M059J (cell line): ENCODE results near the gene CRK. TPM values are rescaled to one million over a fixed set of nuclear protein-coding genes. Genes with fewer than 3 reads are reported as not detected.
"Not testable (repeated sequence)": the region's sequence is repeated elsewhere in the genome, so short reads cannot be mapped to it uniquely, and the experiment has no call there.

Experiments
- DNase-seq: peaks from one replicate; pipeline ENCODE4 v3.0.0-alpha.2; 2012; ENCODE audit warnings: low read depth
- total RNA-seq: library from RNA; depleted of rRNA; stranded (reverse); fragments of >200 nt; shearing (Covaris generic); gene quantifications from 2 replicates; pipeline ENCODE4 v1.2.3, GENCODE V29; 2014

Gene CRK
- total RNA-seq, 1 experiment from 2014 or later = 59.6 TPM

- no peak for DNase-seq
Observed at GRCh38 chr17:1467898-1468492, 12.0 kb upstream of the CRK start.

DNA sequence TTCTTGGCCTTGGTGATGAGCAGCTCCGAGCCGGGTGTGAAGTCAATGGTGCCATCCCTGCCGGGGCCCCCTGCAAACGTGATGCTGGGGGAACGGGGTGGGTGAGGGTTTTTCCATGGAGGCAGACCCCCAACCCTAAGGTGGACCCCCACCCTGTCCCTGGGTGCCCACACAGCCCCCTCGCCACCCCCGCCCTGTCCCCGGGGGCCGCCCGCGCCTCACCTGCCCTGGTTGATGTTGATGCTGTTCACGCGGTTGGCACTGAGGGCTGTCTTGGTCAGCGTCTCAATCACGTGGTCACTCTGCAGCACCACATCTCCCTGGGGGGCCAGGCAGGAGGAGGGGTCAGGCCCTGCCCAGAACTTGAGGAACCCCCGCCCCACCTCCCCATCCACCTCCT, 11.2 kb upstream of the CRK start:
- no peak for DNase-seq

DNA sequence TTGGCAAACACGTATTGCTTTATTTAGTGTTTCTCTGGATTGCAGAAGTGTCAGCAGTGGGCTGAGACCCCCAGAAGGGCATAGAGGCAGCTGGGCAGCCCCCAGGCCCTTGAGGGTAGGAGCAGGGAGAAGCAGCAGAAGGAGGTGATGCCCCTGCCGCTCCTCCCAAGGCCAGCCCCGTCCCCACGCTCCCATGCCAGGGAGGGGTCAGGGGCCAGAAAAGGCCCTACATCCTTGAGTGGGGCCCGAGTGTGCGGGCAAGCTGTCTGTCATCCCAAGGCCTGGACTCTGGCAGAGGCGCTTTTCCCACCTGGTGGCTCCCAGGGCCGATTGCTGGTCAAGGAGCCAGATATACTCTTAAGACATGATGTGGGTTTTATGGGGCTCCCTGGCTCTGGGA, 8.2 kb upstream of the CRK start:
- DNase-seq = no peak

- DNase-seq = no peak
Observed at GRCh38 chr17:1462164-1463112, 6.4 kb upstream of the CRK start.

GRCh38 chr17:1461198-1461944, 5.3 kb upstream of the CRK start:
- DNase-seq = no peak

GRCh38 chr17:1460233-1460632, 4.2 kb upstream of the CRK start:
- DNase-seq = peak; percentile 85

- peak; percentile 81 for DNase-seq
Observed at GRCh38 chr17:1455291-1455796, 688 bp downstream of the CRK start.

DNA sequence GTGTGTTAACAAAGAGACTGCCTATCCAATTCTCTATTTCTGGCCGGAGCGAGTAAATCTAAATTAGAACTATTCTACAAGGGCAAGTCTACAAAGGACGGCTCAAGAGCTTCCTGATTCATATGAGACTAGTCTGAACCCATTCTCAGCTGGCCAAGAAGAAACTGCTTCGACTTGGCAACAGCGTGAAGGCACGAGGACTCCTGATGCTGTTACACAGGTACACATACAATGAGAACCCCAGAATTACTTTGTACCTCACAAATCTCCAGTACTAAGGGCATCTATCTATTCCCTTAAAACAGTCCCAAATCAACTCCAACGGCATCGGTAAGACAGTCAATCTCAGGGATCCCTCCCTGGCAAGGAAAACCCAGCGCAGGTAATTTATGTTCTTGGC, 1.5 kb downstream of the CRK start:
- DNase-seq = no peak

GRCh38 chr17:1453694-1454093, 2.3 kb downstream of the CRK start:
- DNase-seq = not testable (repeated sequence)

- no peak for DNase-seq
Observed at GRCh38 chr17:1452836-1453235, 3.2 kb downstream of the CRK start.

DNA sequence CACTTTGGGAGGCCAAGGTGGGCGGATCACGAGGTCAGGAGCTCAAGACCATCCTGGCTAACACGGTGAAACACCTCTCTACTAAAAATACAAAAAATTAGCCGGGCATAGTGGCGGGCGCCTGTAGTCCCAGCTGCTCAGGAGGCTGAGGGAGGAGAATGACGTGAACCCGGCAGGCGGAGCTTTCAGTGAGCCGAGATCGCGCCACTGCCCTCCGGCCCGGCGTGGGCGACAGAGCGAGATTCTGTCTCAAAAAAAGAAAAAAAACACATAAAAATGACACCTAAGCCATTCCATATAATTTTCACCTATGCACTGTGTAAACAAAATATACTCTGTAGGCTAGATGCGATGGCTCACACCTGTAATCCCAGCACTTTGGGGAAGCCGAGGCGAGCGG, 5.8 kb downstream of the CRK start:
- not testable (repeated sequence) for DNase-seq

GRCh38 chr17:1449412-1449967, 6.5 kb downstream of the CRK start:
- no peak for DNase-seq

DNA sequence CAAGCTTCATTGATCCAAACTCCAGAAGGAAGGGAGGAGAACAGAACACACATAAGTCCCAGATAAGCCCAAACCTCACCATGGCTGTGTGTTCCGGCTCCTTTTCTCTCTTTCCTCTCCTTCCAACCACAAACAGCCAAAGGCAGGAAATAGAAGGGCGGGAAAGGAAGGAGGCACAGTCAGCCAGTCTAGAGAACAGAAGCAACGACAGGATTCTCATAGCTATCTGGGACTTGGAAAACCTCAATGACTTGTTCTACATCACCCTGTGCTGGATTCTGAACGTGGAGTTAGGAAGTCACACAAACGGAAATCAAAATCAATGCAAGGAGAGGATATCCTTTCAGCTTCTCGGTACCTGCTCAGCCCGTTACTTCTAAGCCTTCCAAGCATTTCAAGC, 9.0 kb downstream of the CRK start:
- DNase-seq = no peak

- no peak for DNase-seq
Observed at GRCh38 chr17:1446201-1446600, 9.8 kb downstream of the CRK start.

DNA sequence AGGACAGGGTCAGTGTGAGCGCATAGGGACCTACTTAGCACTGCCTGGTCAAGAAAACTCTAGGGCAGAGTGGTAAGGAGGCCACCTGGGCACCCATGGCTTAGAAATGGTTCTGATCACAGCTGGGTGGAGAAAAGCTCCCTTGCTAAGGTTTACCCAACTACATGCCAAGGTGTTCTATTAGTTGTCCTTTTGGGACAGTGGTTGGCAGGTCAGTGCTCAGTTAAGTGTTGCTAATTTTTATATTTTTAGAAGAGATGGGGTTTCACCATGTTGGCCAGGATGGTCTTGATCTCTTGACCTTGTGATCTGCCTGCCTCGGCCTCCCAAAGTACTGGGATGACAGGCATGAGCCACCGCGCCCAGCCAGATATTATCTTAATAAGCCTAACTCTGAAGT, 10.3 kb downstream of the CRK start:
- DNase-seq = not testable (repeated sequence)

DNA sequence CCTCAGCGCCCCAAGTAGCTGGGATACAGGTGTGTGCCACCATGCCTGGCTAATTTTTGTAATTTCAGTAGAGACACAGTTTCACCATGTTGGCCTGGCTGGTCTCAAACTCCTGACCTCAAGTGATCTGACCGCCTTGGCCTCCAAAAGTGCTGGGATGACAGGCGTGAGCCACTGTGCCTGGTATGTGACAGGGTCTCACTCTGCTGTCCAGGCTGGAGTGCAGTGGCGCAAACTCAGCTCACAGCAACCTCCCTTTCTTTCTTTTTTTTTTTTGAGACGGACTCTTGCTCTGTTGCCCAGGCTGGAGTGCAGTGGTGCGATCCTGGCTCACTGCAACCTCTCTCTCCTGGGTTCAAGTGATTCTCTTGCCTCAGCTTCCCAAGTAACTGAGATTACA, 13.3 kb downstream of the CRK start:
- not testable (repeated sequence) for DNase-seq

- DNase-seq = no peak
Observed at GRCh38 chr17:1442187-1442586, 13.8 kb downstream of the CRK start.

DNA sequence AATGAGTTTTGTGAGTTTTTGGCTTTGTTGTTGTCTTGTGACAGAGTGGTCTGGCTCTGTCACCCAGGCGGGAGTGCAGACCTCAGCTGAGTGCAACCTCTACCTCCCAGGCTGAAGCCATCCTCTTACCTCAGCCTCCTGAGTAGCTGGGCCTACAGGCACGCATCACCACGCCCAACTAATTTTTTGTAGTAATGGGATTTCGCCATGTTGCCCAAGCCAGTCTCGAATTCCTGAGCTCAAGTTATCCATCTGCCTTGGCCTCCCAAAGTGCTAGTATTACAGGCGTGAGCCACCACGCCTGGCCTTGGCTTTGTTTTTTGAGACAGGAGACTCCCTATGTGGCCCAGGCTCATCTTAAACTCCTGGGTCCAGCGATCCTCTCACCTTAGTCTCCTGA, 15.1 kb downstream of the CRK start:
- no peak for DNase-seq

DNA sequence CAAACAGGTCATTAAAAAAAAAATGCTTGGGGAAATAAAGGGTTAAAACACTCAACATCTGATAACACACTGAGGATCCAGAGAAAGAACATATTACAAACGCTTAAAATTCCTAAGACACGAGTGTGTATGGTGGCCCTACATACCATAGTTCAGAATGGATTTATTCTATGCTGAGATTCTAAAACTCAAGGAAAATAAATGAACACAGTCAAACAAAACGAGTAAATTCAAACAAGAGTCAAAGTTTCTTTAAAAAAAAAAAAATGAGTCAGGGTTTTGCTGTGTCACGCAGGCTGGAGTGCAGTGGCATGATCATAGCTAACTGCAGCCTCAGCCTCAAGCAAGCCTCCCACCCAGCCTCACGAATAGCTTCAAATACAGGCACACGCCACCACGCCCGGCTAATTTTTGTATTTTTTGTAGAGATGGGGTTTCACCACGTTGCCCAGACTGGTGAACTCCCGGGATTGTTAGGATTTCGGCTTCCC, 17.4 kb downstream of the CRK start:
- peak; percentile 24 for DNase-seq

GRCh38 chr17:1435326-1435725, 20.7 kb downstream of the CRK start:
- no peak for DNase-seq

GRCh38 chr17:1434150-1434549, 21.9 kb downstream of the CRK start:
- DNase-seq = no peak

DNA sequence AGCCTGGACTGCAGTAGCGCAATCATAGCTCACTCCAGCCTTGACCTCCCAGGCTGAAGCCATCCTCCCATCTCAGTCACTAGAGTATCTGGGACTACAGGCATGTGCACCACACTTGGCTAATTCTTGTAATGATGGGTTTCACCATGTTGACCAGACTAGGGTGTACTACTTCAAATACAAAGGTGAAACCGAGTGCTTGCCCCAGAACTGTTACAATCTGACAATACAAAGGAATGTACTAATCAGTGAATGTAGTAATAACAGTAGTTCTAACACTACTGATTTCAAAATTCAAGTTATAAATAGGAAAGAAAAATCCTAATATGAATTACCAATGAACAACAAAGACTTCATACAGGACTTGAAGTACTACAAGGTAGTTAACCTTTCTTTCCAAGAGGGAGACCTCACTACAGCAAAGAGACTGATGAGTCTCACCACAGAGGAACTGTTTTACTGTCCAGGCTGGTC, 24.4 kb downstream of the CRK start:
- DNase-seq = no peak
